ENCODE measurements around the gene P2RY14.

DNA sequence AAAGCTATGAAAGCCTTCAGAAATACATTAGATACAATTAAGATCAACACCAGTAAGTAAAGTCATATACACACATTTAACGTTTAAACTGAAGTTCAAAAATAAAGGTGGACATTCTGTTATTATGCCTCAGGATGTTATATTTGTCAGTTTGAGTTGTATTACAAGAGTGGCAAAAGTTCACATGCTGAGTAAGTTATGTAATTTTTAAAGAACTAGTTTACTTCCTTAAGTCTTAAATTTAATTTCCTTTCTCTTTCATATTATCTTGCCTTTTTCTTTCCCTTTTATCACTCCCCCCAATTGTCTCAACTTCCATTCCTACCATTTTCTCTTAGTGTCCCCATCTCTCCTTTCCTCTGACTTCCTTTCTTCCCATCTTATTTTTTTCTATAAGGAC lies 43.2 kb upstream of the P2RY14 start:
- no peak for TF ChIP-seq CTCF (IDR thresholded peaks at IDR 0.05)
- no peak for TF ChIP-seq EP300 (IDR thresholded peaks at IDR 0.05; ENCODE audit: low read depth)
- no peak for TF ChIP-seq POLR2A (IDR thresholded peaks at IDR 0.05)
- no peak for TF ChIP-seq POLR2AphosphoS5 (IDR thresholded peaks at IDR 0.05)

Data from transverse colon (tissue), 4 donors.